ENCODE results near the gene WWOX. TPM values are rescaled to one million over a fixed set of nuclear protein-coding genes. Genes with fewer than 3 reads are reported as not detected.

The WWOX gene
- total RNA-seq, 2 donors from 2014 or later, result 30.0 to 35.4 TPM

DNA sequence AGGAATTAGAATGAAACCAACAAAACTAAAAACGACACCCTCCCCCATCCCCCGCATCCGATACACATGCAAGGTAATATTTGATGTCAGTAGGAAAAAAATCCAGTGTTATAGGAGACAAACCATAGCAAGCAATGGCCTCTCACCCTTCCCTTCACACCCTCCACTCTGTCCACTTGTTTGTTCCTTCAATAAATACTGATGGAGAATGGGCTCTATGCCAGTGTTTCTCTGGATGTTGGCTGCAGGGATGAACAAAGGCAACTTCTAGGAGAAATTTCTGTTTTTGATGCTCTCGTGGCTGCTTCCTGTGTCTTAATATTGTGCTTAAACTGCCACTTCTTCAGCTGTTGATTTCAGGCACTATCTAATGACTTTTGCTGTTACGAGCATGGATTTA, 98.8 kb downstream of the WWOX start:
- Histone ChIP-seq H3K4me3 (ENCODE audit: low read length) (no peak overlapping the region), H3K27ac (ENCODE audit: low read depth, low read length) (no peak overlapping the region), H3K9me3 (ENCODE audit: control insufficient read depth, low read length) (no peaks in the 10 kb centered on the region), H3K9ac (ENCODE audit: extremely low read depth, low read length, poor library complexity, severe bottlenecking) (no peak overlapping the region), H3K27me3 (ENCODE audit: control insufficient read depth, insufficient read depth, low read length, poor library complexity, severe bottlenecking) (no peaks in the 10 kb centered on the region), H3K36me3 (ENCODE audit: control insufficient read depth, insufficient read depth, low read length) (no peaks in the 10 kb centered on the region), H3K4me1 (ENCODE audit: control insufficient read depth, insufficient read depth, low read length) (no peaks in the 10 kb centered on the region)
- Mint-ChIP-seq H3K36me3 (ENCODE audit: low read depth) (no peaks in the 10 kb centered on the region), H3K4me1 (peaks cover 16% of the 10 kb centered on the region), H3K27ac (no peak overlapping the region), H3K4me3 (no peak overlapping the region), H3K27me3 (ENCODE audit: insufficient read depth) (no peaks in the 10 kb centered on the region), H3K9me3 (no peaks in the 10 kb centered on the region)
- DNase-seq, result no peak
- TF ChIP-seq, protein P1, sequence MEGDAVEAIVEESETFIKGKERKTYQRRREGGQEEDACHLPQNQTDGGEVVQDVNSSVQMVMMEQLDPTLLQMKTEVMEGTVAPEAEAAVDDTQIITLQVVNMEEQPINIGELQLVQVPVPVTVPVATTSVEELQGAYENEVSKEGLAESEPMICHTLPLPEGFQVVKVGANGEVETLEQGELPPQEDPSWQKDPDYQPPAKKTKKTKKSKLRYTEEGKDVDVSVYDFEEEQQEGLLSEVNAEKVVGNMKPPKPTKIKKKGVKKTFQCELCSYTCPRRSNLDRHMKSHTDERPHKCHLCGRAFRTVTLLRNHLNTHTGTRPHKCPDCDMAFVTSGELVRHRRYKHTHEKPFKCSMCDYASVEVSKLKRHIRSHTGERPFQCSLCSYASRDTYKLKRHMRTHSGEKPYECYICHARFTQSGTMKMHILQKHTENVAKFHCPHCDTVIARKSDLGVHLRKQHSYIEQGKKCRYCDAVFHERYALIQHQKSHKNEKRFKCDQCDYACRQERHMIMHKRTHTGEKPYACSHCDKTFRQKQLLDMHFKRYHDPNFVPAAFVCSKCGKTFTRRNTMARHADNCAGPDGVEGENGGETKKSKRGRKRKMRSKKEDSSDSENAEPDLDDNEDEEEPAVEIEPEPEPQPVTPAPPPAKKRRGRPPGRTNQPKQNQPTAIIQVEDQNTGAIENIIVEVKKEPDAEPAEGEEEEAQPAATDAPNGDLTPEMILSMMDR (conservative IDR thresholded peaks at IDR 0.05), result no peak
- WGBS, 2 experiments (ENCODE audit: insufficient coverage in 1 of 2, insufficient read length in 1 of 2), result 95 to 96% methylated on average over 2 of the region's 5 CpGs

DNA sequence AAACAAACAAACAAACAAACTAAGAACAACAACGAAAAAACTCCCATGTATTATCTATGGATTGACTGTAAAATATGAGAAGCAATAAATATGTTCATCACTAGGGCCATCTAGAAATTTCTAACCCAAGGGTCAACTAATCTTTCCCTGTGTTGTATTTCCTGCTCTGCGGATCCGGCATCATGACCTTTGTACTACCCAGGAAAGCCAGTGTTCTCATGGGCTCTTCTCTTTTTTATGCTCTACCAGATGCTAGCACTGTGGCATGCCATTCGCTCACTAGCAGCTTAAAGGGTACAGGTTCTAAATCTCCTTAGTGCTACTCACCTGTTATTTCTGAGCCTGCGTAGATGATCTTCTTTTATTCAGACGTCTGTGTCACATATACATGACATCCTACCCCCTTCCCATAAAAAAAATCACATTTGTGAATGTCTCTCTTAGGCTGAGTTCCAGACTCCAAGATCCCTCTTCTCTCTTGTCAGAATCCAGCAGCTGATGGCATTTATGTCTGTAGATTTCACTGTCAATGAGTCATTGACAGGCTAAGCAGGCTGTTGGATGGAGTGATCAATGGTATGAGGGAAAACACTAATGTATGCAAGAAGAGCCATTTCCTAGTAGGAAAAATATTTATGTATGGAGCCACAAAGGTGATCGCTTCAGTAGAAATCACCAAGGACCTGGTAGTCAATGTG, 100.0 kb downstream of the WWOX start:
- Mint-ChIP-seq H3K36me3 (ENCODE audit: low read depth) (no peaks in the 10 kb centered on the region), H3K27ac (no peak overlapping the region), H3K4me1 (peaks cover 16% of the 10 kb centered on the region), H3K4me3 (no peak overlapping the region), H3K27me3 (ENCODE audit: insufficient read depth) (peaks cover under 1% of the 10 kb centered on the region), H3K9me3 (no peaks in the 10 kb centered on the region)
- Histone ChIP-seq H3K27me3 (ENCODE audit: control insufficient read depth, insufficient read depth, low read length, poor library complexity, severe bottlenecking) (no peaks in the 10 kb centered on the region), H3K4me1 (ENCODE audit: control insufficient read depth, insufficient read depth, low read length) (no peaks in the 10 kb centered on the region), H3K36me3 (ENCODE audit: control insufficient read depth, insufficient read depth, low read length) (no peaks in the 10 kb centered on the region), H3K9me3 (ENCODE audit: control insufficient read depth, low read length) (no peaks in the 10 kb centered on the region), H3K4me3 (ENCODE audit: low read length) (no peak overlapping the region), H3K9ac (ENCODE audit: extremely low read depth, low read length, poor library complexity, severe bottlenecking) (no peak overlapping the region), H3K27ac (ENCODE audit: low read depth, low read length) (no peak overlapping the region)
- no peak for DNase-seq
- TF ChIP-seq, protein P1 (conservative IDR thresholded peaks at IDR 0.05), result no peak
- WGBS, 2 experiments (ENCODE audit: insufficient coverage in 1 of 2, insufficient read length in 1 of 2), result 91 to 96% methylated on average over 6 of the region's 7 CpGs

DNA sequence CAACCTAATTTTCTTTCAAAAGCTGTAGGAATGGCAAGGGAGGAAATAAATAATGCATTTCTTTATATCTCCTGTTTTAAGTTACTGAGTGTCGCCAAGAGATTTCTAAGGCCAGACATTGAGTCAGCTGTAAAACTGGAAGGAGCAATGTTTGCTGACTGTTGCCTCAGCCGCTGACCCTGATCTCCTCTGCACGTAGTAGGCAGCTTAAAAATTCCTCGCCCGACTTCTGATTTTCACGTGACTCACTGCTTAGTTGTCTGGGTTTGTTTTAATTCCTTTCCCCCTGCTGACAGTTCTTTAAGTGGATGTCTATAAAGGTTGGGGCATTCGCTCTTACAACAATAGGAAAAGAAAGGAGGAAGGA, 100.6 kb downstream of the WWOX start:
- Histone ChIP-seq H3K27ac (ENCODE audit: low read depth, low read length) (no peak overlapping the region), H3K9ac (ENCODE audit: extremely low read depth, low read length, poor library complexity, severe bottlenecking) (no peak overlapping the region), H3K36me3 (ENCODE audit: control insufficient read depth, insufficient read depth, low read length) (no peaks in the 10 kb centered on the region), H3K4me3 (ENCODE audit: low read length) (no peak overlapping the region), H3K27me3 (ENCODE audit: control insufficient read depth, insufficient read depth, low read length, poor library complexity, severe bottlenecking) (no peaks in the 10 kb centered on the region), H3K9me3 (ENCODE audit: control insufficient read depth, low read length) (no peaks in the 10 kb centered on the region), H3K4me1 (ENCODE audit: control insufficient read depth, insufficient read depth, low read length) (no peaks in the 10 kb centered on the region)
- peaks cover 1% of the 10 kb centered on the region for H3K27me3 Mint-ChIP-seq (ENCODE audit: insufficient read depth)
- TF ChIP-seq, protein P1 (conservative IDR thresholded peaks at IDR 0.05), result no peak
- 87% methylated on average over 3 to 7 of the region's 7 CpGs for WGBS, 2 experiments (ENCODE audit: insufficient coverage in 1 of 2, insufficient read length in 1 of 2)
- peaks cover 16% of the 10 kb centered on the region for H3K4me1 Mint-ChIP-seq
- no peaks in the 10 kb centered on the region for H3K9me3 Mint-ChIP-seq
- H3K4me3 Mint-ChIP-seq, result no peak overlapping the region
- no peak overlapping the region for H3K27ac Mint-ChIP-seq
- no peaks in the 10 kb centered on the region for H3K36me3 Mint-ChIP-seq (ENCODE audit: low read depth)
- no peak for DNase-seq

Measured in endodermal cell (in vitro differentiated cells).